Type B pancreatic cell (in vitro differentiated cells): ENCODE measurements around the gene TSSC4. TPM values are rescaled to one million over a fixed set of nuclear protein-coding genes. Genes with fewer than 3 reads are reported as not detected.
A peak's percentile ranks its signal among the peaks of the same experiment; 100 is the strongest.

Source experiments
- DNase-seq: peaks from one replicate; pipeline ENCODE4 v3.0.0; 2021; ENCODE audit warnings: mixed read lengths; ENCODE audit not compliant: unreplicated experiment; ENCODE audit errors: extremely low spot score
- H3K27ac Mint-ChIP-seq: 2 replicates; pipeline ENCODE4 v1.8.0; 2021; ENCODE audit warnings: mild to moderate bottlenecking, mixed read lengths
- H3K27me3 Mint-ChIP-seq: 2 replicates; pipeline ENCODE4 v1.8.0; 2021; ENCODE audit warnings: mixed read lengths
- H3K36me3 Mint-ChIP-seq: 2 replicates; pipeline ENCODE4 v1.8.0; 2021; ENCODE audit warnings: mixed read lengths
- H3K4me1 Mint-ChIP-seq: one replicate; pipeline ENCODE4 v1.8.0; 2021; ENCODE audit warnings: mixed read lengths; ENCODE audit not compliant: unreplicated experiment
- H3K4me3 Mint-ChIP-seq: 2 replicates; pipeline ENCODE4 v1.8.0; 2021; ENCODE audit warnings: mild to moderate bottlenecking, mixed read lengths
- H3K9me3 Mint-ChIP-seq: 2 replicates; pipeline ENCODE4 v1.8.0; 2021; ENCODE audit warnings: mixed read lengths
- total RNA-seq: library from RNA; stranded (reverse); gene quantifications from 2 replicates; pipeline ENCODE4 v1.2.1, GENCODE V29; 2021; ENCODE audit warnings: low replicate concordance
- TF ChIP-seq, protein P1 (sequence below): fragments of 200-600 bp; sonication (generic); conservative IDR thresholded peaks from 2 replicates; pipeline ENCODE4 v1.5.0; 2021; ENCODE audit warnings: antibody characterized with exemption, mild to moderate bottlenecking

The TSSC4 gene
- total RNA-seq, 1 donor from 2014 or later = 59.0 TPM

GRCh38 chr11:2393111-2393868 is 7.3 kb upstream of the TSSC4 start:
- H3K4me1 Mint-ChIP-seq = peaks cover 10% of the 10 kb centered on the region
- no peak for DNase-seq
- no peaks in the 10 kb centered on the region for H3K9me3 Mint-ChIP-seq
- TF ChIP-seq, protein P1, sequence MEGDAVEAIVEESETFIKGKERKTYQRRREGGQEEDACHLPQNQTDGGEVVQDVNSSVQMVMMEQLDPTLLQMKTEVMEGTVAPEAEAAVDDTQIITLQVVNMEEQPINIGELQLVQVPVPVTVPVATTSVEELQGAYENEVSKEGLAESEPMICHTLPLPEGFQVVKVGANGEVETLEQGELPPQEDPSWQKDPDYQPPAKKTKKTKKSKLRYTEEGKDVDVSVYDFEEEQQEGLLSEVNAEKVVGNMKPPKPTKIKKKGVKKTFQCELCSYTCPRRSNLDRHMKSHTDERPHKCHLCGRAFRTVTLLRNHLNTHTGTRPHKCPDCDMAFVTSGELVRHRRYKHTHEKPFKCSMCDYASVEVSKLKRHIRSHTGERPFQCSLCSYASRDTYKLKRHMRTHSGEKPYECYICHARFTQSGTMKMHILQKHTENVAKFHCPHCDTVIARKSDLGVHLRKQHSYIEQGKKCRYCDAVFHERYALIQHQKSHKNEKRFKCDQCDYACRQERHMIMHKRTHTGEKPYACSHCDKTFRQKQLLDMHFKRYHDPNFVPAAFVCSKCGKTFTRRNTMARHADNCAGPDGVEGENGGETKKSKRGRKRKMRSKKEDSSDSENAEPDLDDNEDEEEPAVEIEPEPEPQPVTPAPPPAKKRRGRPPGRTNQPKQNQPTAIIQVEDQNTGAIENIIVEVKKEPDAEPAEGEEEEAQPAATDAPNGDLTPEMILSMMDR = no peak
- no peaks in the 10 kb centered on the region for H3K27me3 Mint-ChIP-seq
- H3K4me3 Mint-ChIP-seq = no peak overlapping the region
- peak overlapping the region; percentile 48 for H3K27ac Mint-ChIP-seq
- H3K36me3 Mint-ChIP-seq = no peaks in the 10 kb centered on the region

- Mint-ChIP-seq H3K36me3 (no peaks in the 10 kb centered on the region), H3K4me3 (no peak overlapping the region), H3K4me1 (peaks cover 10% of the 10 kb centered on the region), H3K27ac (peak overlapping the region; percentile 48), H3K9me3 (no peaks in the 10 kb centered on the region), H3K27me3 (no peaks in the 10 kb centered on the region)
- TF ChIP-seq, protein P1 = no peak
- DNase-seq = no peak
Measured at GRCh38 chr11:2393941-2394817, 6.4 kb upstream of the TSSC4 start.

DNA sequence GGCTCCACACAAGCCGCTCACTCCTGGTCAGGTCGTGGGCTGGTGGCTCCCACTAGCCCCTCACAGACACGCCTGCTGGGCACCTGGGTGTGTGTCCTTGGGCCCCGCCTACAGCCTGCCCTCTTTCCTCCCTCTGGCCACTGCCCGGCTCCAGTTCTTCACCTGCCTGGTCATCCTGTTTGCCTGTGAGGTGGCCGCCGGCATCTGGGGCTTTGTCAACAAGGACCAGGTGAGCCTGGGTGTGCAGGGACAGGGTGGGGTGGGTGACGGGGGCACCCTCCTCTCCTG is 5.8 kb upstream of the TSSC4 start:
- Mint-ChIP-seq H3K36me3 (no peaks in the 10 kb centered on the region), H3K27ac (no peak overlapping the region), H3K4me3 (no peak overlapping the region), H3K27me3 (no peaks in the 10 kb centered on the region), H3K4me1 (peaks cover 7% of the 10 kb centered on the region), H3K9me3 (no peaks in the 10 kb centered on the region)
- TF ChIP-seq, protein P1 = no peak
- DNase-seq = no peak

DNA sequence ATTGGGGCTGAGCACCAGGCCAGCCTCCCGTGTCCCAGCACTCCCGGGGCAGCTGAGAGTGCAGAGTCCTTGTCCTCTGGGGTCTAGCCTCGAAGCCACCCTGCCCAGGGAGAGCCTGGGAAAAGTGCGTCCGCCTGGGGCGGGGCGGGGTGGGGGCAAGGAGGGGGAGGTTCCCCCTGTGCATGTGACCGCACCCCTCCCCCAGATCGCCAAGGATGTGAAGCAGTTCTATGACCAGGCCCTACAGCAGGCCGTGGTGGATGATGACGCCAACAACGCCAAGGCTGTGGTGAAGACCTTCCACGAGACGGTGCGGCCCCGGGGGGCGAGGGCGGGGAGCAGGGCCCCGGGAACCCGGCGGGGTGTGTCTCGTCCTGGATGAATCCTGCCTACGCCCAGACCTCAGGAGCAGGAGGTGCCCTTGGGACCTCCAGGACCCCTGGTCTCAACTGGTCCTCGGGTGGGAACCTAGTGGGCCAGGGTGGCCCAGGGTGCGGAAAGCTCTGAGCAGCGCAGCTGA is 5.3 kb upstream of the TSSC4 start:
- Mint-ChIP-seq H3K27ac (no peak overlapping the region), H3K9me3 (no peaks in the 10 kb centered on the region), H3K4me1 (peaks cover 2% of the 10 kb centered on the region), H3K27me3 (no peaks in the 10 kb centered on the region), H3K4me3 (no peak overlapping the region), H3K36me3 (no peaks in the 10 kb centered on the region)
- TF ChIP-seq, protein P1 = no peak
- DNase-seq = no peak

GRCh38 chr11:2395856-2396255 is 4.7 kb upstream of the TSSC4 start:
- no peak overlapping the region for H3K4me3 Mint-ChIP-seq
- H3K27me3 Mint-ChIP-seq = no peaks in the 10 kb centered on the region
- DNase-seq = no peak
- H3K27ac Mint-ChIP-seq = no peak overlapping the region
- H3K36me3 Mint-ChIP-seq = no peaks in the 10 kb centered on the region
- TF ChIP-seq, protein P1 = no peak
- H3K9me3 Mint-ChIP-seq = no peaks in the 10 kb centered on the region
- H3K4me1 Mint-ChIP-seq = no peaks in the 10 kb centered on the region
